HG02840 (cell line): ENCODE measurements around the gene TTC9B.

Experiments used
- ATAC-seq: cut with Tn5 transposase; IDR thresholded peaks from one replicate; pipeline ENCODE4 v1.9.1; 2021; ENCODE audit warnings: mild to moderate bottlenecking, moderate library complexity, moderate number of reproducible peaks; ENCODE audit not compliant: unreplicated experiment, low FRiP score

Gene TTC9B

GRCh38 chr19:40217934-40218890 is at the start of gene TTC9B:
Gene TTC9B (minus strand): TSS chr19:40218384. CDS start chr19:40218381, 3 bp downstream.
- no peak for ATAC-seq

- no peak for ATAC-seq
These were observed 49.4 kb upstream of the TTC9B start for GRCh38 chr19:40267601-40267997.

GRCh38 chr19:40266912-40267600 is 48.9 kb upstream of the TTC9B start:
- no peak for ATAC-seq

- no peak for ATAC-seq
These were observed 47.9 kb upstream of the TTC9B start for GRCh38 chr19:40266119-40266518.

- ATAC-seq: no peak
These were observed 47.5 kb upstream of the TTC9B start for GRCh38 chr19:40265763-40266099.

DNA sequence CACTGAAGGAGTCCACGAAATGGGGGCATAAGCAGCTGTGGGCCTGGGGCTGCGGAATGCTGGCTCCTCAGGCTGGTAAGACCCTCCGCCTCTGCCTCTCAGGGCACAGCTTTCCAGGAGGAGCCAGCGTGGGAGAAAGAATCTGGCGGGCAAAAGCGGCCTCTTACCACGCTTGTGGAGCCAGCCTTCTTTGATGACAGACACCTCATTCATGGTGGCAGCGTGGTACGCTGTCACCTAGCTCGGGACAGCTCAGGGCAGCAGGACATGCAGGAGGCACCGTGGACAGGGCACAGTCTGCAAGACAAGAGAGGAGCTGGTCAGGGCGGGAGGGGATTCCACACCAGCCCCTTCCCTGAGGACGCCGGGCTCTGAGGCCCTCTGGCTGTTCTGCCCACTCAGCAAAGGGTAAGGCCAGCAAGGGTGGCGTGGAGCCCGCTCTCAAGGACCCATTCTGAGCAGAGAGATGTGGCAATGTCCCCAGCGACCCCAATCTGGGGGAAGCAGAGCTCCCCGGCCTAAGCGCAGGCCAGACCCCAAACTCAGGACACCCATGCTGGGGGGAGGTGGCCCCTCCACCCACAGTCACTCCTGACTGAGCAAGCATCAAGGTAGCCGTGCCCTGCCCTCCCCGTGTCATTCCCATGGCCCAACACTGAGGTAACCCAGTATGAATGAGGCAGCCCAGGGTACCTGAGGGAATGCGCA is 47.0 kb upstream of the TTC9B start:
- ATAC-seq: no peak

DNA sequence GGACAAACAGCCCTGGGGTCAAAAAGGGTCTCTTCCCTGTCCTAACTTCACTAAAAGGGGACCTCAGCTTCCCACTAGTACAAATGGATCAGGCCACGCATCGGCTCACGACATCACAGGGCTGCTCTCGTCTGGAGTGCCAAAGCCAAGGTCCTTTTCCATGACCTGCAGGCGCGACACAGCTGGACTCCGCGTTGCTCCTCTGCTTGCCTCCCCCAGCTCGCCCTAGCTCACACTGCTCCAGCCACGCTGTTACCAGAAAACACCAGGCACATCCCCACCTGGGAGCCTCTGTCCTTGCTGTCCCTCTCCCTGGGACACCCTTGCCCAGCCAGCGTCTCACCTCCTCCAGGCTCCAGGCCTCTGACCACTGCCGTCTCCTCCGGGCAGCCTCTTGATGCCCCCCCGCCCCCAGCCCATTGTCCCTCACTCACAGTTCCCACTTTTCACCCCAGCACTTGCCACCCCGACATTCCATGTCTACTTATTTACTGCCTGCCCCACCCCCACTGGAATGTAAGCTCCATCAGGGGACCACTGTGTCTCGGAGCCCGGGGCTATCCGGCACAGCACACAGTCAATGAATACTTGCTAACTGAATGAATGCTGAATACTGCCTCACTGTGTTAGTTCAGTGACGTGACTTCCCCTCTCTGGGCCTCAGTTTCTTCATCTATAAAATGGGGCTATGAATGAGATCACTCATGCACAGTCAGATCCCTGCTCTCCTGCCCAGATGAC is 46.3 kb upstream of the TTC9B start:
- no peak for ATAC-seq

DNA sequence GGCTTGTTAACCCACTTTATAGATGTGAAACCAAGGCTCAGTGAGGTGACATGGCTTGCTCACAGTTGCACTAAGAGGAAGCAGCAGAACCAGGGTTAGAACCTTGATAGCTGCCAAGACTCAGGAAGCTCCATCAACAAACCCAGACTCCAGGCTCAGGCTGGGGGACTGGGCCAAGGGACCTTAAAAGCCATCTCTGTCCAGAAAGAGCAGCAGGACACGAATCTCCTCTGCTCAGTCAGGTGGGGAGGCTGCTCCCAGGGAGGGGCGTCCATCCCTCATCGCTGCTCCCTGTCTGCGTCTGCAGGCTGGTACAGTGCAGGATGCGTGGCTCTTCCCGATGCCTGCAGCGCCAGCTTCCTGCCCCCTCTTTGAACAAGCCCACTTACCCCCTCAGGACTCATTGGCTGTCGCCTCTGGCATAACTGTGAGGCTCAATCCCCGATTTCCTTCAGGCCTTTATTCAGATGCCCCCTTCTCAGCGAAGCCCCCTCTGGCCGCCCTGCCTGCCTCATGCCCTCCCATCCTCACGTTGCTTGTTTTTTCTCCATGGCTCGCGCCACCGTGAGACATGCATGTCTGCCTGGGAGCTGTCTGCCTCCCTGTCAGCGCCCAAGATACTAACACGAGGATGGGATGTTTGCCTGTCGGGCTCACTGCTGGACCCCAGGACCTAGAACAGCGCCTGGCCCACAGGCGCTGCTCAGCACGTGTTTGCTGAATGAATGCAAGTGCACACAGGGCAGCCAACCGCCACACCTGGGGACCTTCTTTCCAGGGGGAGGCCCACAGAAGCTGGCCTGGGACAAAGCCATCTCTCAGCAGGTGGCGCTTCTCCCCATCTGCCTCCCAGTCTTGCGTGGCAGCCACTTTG is 45.5 kb upstream of the TTC9B start:
- no peak for ATAC-seq

GRCh38 chr19:40262422-40262821 is 44.2 kb upstream of the TTC9B start:
- ATAC-seq: no peak

GRCh38 chr19:40261631-40262030 is 43.4 kb upstream of the TTC9B start:
- ATAC-seq: no peak

- ATAC-seq: no peak
These were observed 38.9 kb upstream of the TTC9B start for GRCh38 chr19:40257096-40257517.

DNA sequence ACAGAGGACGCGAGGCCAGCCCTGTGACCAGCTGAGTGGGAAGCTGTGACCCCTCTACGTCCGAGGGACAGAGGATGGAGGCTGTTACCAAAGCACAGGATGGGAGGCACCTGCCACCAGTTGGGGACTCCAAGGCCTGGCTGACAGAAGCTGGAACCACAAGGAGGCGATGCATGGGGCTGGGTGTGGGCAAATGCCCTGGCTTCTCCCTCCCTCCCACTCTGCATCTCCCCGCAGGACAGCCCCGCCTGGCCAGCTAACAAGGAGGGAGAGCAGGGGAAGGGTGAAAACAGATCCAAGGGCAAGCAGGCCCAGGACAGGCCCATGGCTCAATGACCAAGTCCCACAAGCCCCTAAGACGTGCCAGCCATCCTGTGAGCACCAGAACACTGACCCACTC is 38.3 kb upstream of the TTC9B start:
- no peak for ATAC-seq

DNA sequence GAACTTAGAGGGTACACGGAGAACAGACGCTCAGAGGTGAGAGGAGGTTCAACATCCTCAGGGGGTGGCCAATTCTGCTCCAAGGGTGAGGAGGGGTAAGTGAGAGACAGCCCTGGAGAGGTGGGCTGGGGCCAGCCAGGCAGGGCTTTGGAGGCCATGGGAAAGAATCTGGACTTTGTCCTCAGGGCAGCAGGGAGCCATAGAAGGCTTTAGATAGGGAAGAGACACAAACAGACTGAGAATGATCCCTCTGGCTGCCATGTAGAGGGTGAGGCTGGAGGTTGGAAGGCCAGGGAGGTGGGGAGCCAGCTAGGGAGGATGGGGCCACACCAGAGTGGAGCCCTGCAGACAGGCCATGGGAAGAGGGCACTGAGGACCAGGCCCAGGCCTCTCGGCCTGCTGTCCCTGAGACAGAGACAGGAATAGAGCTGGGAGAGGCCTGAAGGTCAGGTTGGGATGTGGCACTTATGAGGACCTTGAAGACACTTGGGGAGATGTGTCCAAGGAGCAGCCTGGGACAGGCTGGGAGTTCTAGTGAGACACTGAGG is 37.5 kb upstream of the TTC9B start:
- no peak for ATAC-seq

DNA sequence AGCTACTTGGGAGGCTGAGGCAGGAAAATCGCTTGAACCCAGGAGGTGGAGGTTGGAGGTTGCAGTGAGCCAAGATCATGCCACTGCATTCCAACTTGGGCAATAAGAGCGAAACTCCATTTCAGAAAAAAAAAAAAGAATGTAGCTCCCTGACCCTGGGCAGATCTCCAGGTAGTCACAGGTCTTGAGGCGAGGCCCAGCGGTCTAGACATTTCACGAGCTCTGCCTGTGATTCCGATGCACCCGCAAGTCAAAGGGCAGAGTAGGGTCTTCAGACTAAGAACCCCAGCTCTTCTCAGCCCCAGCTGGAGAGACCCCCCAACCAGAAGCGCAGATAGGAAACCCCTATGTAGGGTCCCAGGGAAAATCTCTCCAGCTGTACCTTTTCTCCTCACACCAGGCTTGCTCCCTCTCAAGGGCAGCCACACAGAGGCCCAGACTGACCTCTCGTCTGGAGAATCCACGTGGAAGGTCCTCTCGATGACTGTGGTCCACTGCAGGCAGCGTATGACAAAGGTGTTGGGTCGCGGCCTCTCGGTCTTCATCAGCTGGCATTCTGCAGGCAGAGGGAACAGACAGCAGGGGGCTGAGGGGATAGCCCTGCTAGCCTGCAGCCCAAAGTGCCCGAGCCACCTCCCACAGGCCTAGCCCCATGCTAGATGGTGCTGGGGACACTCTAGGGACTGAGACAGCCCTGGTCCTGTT is 36.7 kb upstream of the TTC9B start:
- no peak for ATAC-seq

DNA sequence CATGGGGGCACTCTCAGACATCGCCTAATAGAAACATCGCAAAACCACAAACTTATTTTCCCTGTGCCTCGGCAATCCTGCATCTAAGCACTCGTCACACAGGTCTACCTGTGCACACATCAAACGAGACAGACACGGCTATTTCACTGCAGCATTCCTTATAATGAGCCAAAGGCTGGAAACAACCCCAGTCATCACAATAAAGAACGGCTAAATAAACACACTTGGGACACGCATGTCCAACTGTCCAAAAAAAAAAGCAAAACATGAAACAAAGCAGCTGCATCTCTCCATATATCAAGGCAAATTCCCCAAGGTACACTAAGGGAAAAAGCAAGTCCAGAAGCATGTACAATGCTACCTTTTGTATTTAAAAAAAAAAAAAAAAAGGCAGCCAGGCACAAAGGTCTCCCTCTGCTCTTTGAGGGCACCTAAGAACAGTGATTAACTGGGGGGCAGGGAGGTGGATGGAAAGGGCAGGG is 35.5 kb upstream of the TTC9B start:
- ATAC-seq: no peak

- ATAC-seq: no peak
These were observed 34.2 kb upstream of the TTC9B start for GRCh38 chr19:40252395-40252794.

DNA sequence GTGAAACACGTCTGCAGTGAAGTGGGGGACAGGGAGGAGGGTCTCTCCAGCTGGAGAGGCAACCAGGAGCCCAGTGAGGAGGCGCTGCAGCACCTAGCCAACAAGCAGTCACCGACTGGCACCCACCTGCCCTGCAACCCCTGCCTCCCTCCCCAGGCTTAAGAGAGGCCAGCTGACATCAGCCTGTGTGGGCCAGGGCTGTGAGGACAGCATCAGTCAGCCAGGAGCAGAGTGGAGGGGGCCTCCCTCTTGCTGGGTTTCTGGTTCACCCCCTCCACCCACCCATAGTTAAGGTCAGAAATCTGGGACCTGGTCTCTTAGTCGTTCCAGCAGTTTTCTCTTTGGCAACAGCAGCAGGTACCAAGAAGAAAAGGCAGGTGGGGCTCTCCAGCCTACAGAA is 33.8 kb upstream of the TTC9B start:
- no peak for ATAC-seq

- no peak for ATAC-seq
These were observed 33.1 kb upstream of the TTC9B start for GRCh38 chr19:40251244-40251643.
